NT2/D1 (cell line): ENCODE data around the gene ACADS.
"Not testable (repeated sequence)": the region's sequence is repeated elsewhere in the genome, so short reads cannot be mapped to it uniquely, and the experiment has no call there.

Experiments
- DNase-seq: peaks from one replicate; pipeline ENCODE4 v3.0.0-alpha.2; 2011; ENCODE audit warnings: low read depth, low spot score
- H3K27me3 ChIP-seq: 2 replicates; pipeline ENCODE4 v1.6.0; 2011; ENCODE audit warnings: mild to moderate bottlenecking; ENCODE audit not compliant: insufficient read length, insufficient read depth
- H3K36me3 ChIP-seq: 2 replicates; pipeline ENCODE4 v1.6.1; 2011; ENCODE audit warnings: mild to moderate bottlenecking, low read length, mixed read lengths; ENCODE audit not compliant: insufficient read depth, insufficient read length
- H3K4me1 ChIP-seq: 2 replicates; pipeline ENCODE4 v1.5.1; 2011; ENCODE audit not compliant: insufficient read depth, insufficient read length
- H3K4me3 ChIP-seq: 2 replicates; pipeline ENCODE4 v1.5.1; 2011; ENCODE audit warnings: low read depth; ENCODE audit not compliant: insufficient read length
- H3K9ac ChIP-seq: 2 replicates; pipeline ENCODE4 v1.6.0; 2011; ENCODE audit warnings: low read depth; ENCODE audit not compliant: insufficient read length
- H3K9me3 ChIP-seq: 2 replicates; pipeline ENCODE4 v1.5.1; 2011; ENCODE audit warnings: mild to moderate bottlenecking, low read length; ENCODE audit not compliant: insufficient read depth
- SUZ12 ChIP-seq: IDR thresholded peaks from 2 replicates; pipeline ENCODE4 v1.6.1; 2011; ENCODE audit not compliant: insufficient read length, insufficient read depth; ENCODE audit errors: extremely low read depth
- YY1 ChIP-seq: IDR thresholded peaks from 2 replicates; pipeline ENCODE4 v1.6.1; 2011; ENCODE audit not compliant: insufficient read length, insufficient read depth
- ZNF274 ChIP-seq: IDR thresholded peaks from 2 replicates; pipeline ENCODE4 v1.6.1; 2011; ENCODE audit warnings: mild to moderate bottlenecking, low read depth, low read length

The ACADS gene

GRCh38 chr12:120720987-120721801 is 4.4 kb upstream of the ACADS start:
- no peaks in the 10 kb centered on the region for H3K9me3 ChIP-seq
- no peak overlapping the region for H3K9ac ChIP-seq
- peaks cover 5% of the 10 kb centered on the region for H3K27me3 ChIP-seq
- H3K4me1 ChIP-seq: peaks cover 4% of the 10 kb centered on the region
- peaks cover 80% of the 10 kb centered on the region for H3K36me3 ChIP-seq
- H3K4me3 ChIP-seq: no peak overlapping the region
- no peak for TF ChIP-seq ZNF274
- TF ChIP-seq SUZ12: no peak
- TF ChIP-seq YY1: no peak
- no peak for DNase-seq

GRCh38 chr12:120721866-120722265 is 3.8 kb upstream of the ACADS start:
- Histone ChIP-seq H3K9ac (no peak overlapping the region), H3K36me3 (peaks cover 74% of the 10 kb centered on the region), H3K27me3 (peaks cover 12% of the 10 kb centered on the region), H3K4me3 (no peak overlapping the region), H3K4me1 (peaks cover 4% of the 10 kb centered on the region), H3K9me3 (no peaks in the 10 kb centered on the region)
- DNase-seq: no peak
- no peak for TF ChIP-seq YY1
- no peak for TF ChIP-seq ZNF274
- no peak for TF ChIP-seq SUZ12

- Histone ChIP-seq H3K4me1 (peaks cover 4% of the 10 kb centered on the region), H3K36me3 (peaks cover 72% of the 10 kb centered on the region), H3K4me3 (no peak overlapping the region), H3K27me3 (peaks cover 16% of the 10 kb centered on the region), H3K9ac (no peak overlapping the region), H3K9me3 (no peaks in the 10 kb centered on the region)
- no peak for TF ChIP-seq ZNF274
- TF ChIP-seq SUZ12: no peak
- TF ChIP-seq YY1: no peak
- DNase-seq: no peak
These were observed 2.8 kb upstream of the ACADS start for GRCh38 chr12:120722784-120723183.

- no peak for DNase-seq
- peaks cover 54% of the 10 kb centered on the region for H3K36me3 ChIP-seq
- H3K27me3 ChIP-seq: peaks cover 16% of the 10 kb centered on the region
- H3K4me1 ChIP-seq: peaks cover 4% of the 10 kb centered on the region
- no peak for TF ChIP-seq ZNF274
- no peak for TF ChIP-seq SUZ12
- no peak for TF ChIP-seq YY1
- H3K9me3 ChIP-seq: no peaks in the 10 kb centered on the region
- no peak overlapping the region for H3K4me3 ChIP-seq
- H3K9ac ChIP-seq: peak overlapping the region; percentile 46
These were observed 906 bp upstream of the ACADS start for GRCh38 chr12:120724720-120725119.

- H3K4me1 ChIP-seq: peaks cover 4% of the 10 kb centered on the region
- no peaks in the 10 kb centered on the region for H3K9me3 ChIP-seq
- DNase-seq: no peak
- peaks cover 49% of the 10 kb centered on the region for H3K36me3 ChIP-seq
- H3K4me3 ChIP-seq: peak overlapping the region; percentile 66
- TF ChIP-seq SUZ12 (no peak), YY1 (no peak), ZNF274 (no peak)
- peak overlapping the region; percentile 46 for H3K9ac ChIP-seq
- peaks cover 16% of the 10 kb centered on the region for H3K27me3 ChIP-seq
These were observed 421 bp upstream of the ACADS start for GRCh38 chr12:120725151-120725658.

- no peak for DNase-seq
- H3K4me1 ChIP-seq: peaks cover 4% of the 10 kb centered on the region
- H3K36me3 ChIP-seq: peaks cover 43% of the 10 kb centered on the region
- TF ChIP-seq ZNF274: no peak
- TF ChIP-seq YY1: no peak
- H3K9ac ChIP-seq: no peak overlapping the region
- H3K4me3 ChIP-seq: no peak overlapping the region
- no peaks in the 10 kb centered on the region for H3K9me3 ChIP-seq
- peaks cover 16% of the 10 kb centered on the region for H3K27me3 ChIP-seq
These were observed 826 bp downstream of the ACADS start for GRCh38 chr12:120726510-120726793.

- DNase-seq: no peak
- Histone ChIP-seq H3K9ac (no peak overlapping the region), H3K4me3 (no peak overlapping the region), H3K36me3 (peaks cover 38% of the 10 kb centered on the region), H3K9me3 (no peaks in the 10 kb centered on the region), H3K27me3 (peaks cover 16% of the 10 kb centered on the region), H3K4me1 (peaks cover 4% of the 10 kb centered on the region)
- TF ChIP-seq ZNF274: no peak
- no peak for TF ChIP-seq YY1
- no peak for TF ChIP-seq SUZ12
These were observed 1.3 kb downstream of the ACADS start for GRCh38 chr12:120726961-120727360.

- H3K27me3 ChIP-seq, H3K4me1 ChIP-seq, H3K9me3 ChIP-seq, DNase-seq, H3K9ac ChIP-seq, H3K4me3 ChIP-seq: not testable (repeated sequence)
- peaks cover 14% of the 10 kb centered on the region for H3K36me3 ChIP-seq
These were observed 6.6 kb downstream of the ACADS start for GRCh38 chr12:120732198-120732597.
